Activated CD8-positive, alpha-beta memory T cell treated with anti-CD3 and anti-CD28 coated beads for 4 hours (primary cell): ENCODE measurements around the gene LPAR1.

Experiments used
- DNase-seq, 2 donors: peaks; one replicate each; pipeline ENCODE4 v3.0.0-alpha.2; 2020; ENCODE audit warnings: low read depth in 2 of 2

LPAR1 gene

GRCh38 chr9:111001526-111001925 is 36.7 kb downstream of the LPAR1 start:
- no peak for DNase-seq

- no peak for DNase-seq
These were observed 38.1 kb downstream of the LPAR1 start for GRCh38 chr9:111000202-111000601.

- DNase-seq, result no peak
These were observed 38.9 kb downstream of the LPAR1 start for GRCh38 chr9:110999379-110999778.

GRCh38 chr9:110997847-110998246 is 40.4 kb downstream of the LPAR1 start:
- no peak for DNase-seq

- DNase-seq, result no peak
These were observed 41.6 kb downstream of the LPAR1 start for GRCh38 chr9:110996436-110997220.

GRCh38 chr9:110995420-110996340 is 42.6 kb downstream of the LPAR1 start:
- no peak for DNase-seq

- no peak for DNase-seq
These were observed 43.5 kb downstream of the LPAR1 start for GRCh38 chr9:110994771-110995241.

GRCh38 chr9:110990481-110990880 is 47.8 kb downstream of the LPAR1 start:
- DNase-seq, result no peak

GRCh38 chr9:110986529-110986928 is 51.7 kb downstream of the LPAR1 start:
- no peak for DNase-seq

GRCh38 chr9:110984890-110985437 is 53.3 kb downstream of the LPAR1 start:
- no peak for DNase-seq

- no peak for DNase-seq
These were observed 58.0 kb downstream of the LPAR1 start for GRCh38 chr9:110980261-110980660.

GRCh38 chr9:110979636-110980035 is 58.6 kb downstream of the LPAR1 start:
- DNase-seq, result no peak

- no peak for DNase-seq
These were observed 59.8 kb downstream of the LPAR1 start for GRCh38 chr9:110978516-110978915.

GRCh38 chr9:110977259-110977709 is 61.0 kb downstream of the LPAR1 start:
- DNase-seq, result no peak

- no peak for DNase-seq
These were observed 62.3 kb downstream of the LPAR1 start for GRCh38 chr9:110975969-110976368.

GRCh38 chr9:110975278-110975677 is 63.0 kb downstream of the LPAR1 start:
- DNase-seq, result no peak

- no peak for DNase-seq
These were observed 66.6 kb downstream of the LPAR1 start for GRCh38 chr9:110971705-110972104.

GRCh38 chr9:110971234-110971633 is 67.0 kb downstream of the LPAR1 start:
- no peak for DNase-seq

GRCh38 chr9:110969971-110970386 is 68.3 kb downstream of the LPAR1 start:
- no peak for DNase-seq

- no peak for DNase-seq
These were observed 70.2 kb downstream of the LPAR1 start for GRCh38 chr9:110968096-110968495.

- DNase-seq, result no peak
These were observed 71.1 kb downstream of the LPAR1 start for GRCh38 chr9:110967196-110967595.

- no peak for DNase-seq
These were observed 78.0 kb downstream of the LPAR1 start for GRCh38 chr9:110960288-110960687.
